RWPE1 (cell line): Measurements from ENCODE around the gene PRIMPOL.
"Not testable (repeated sequence)": the region's sequence is repeated elsewhere in the genome, so short reads cannot be mapped to it uniquely, and the experiment has no call there.

Experiments used
- CTCF ChIA-PET: fragments of 350-600 bp; sonication (Branson Sonifier 250); formaldehyde crosslinking; extraction: SDS; loops from one replicate; lab custom pipeline; 2021; lab: Yijun Ruan, JAX
- POLR2A ChIA-PET: fragments of 400-600 bp; formaldehyde crosslinking; extraction: SDS; loops from one replicate; lab custom pipeline; 2020; ENCODE audit warnings: antibody characterized with exemption; ENCODE audit not compliant: low non-redundant PET; lab: Yijun Ruan, JAX
- DNase-seq: peaks from one replicate; pipeline ENCODE4 v3.0.0; 2012; ENCODE audit warnings: low spot score
- H3K27ac ChIP-seq: fragments of 450-650 bp; 2 replicates; pipeline ENCODE4 v1.5.1; 2017
- TF ChIP-seq, protein P1 (sequence below): fragments of 450-650 bp; conservative IDR thresholded peaks from 2 replicates; pipeline ENCODE4 v1.5.1; 2017; ENCODE audit warnings: low read depth, mild to moderate bottlenecking

The PRIMPOL gene

GRCh38 chr4:184729946-184730345, 80.4 kb downstream of the PRIMPOL start:
- DNase-seq: no peak
- POLR2A ChIA-PET: no interaction called here
- TF ChIP-seq, protein P1, sequence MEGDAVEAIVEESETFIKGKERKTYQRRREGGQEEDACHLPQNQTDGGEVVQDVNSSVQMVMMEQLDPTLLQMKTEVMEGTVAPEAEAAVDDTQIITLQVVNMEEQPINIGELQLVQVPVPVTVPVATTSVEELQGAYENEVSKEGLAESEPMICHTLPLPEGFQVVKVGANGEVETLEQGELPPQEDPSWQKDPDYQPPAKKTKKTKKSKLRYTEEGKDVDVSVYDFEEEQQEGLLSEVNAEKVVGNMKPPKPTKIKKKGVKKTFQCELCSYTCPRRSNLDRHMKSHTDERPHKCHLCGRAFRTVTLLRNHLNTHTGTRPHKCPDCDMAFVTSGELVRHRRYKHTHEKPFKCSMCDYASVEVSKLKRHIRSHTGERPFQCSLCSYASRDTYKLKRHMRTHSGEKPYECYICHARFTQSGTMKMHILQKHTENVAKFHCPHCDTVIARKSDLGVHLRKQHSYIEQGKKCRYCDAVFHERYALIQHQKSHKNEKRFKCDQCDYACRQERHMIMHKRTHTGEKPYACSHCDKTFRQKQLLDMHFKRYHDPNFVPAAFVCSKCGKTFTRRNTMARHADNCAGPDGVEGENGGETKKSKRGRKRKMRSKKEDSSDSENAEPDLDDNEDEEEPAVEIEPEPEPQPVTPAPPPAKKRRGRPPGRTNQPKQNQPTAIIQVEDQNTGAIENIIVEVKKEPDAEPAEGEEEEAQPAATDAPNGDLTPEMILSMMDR: no peak
- CTCF ChIA-PET: interaction anchor here (0.7 kb wide), 1 partner anchor 76 kb away, joined by 3 read pairs; no protein-coding TSS in a partner anchor
- H3K27ac ChIP-seq: no peak overlapping the region

- TF ChIP-seq, protein P1: no peak
- no peak for DNase-seq
- ChIA-PET POLR2A (no interaction called here), CTCF (no interaction called here)
- no peak overlapping the region for H3K27ac ChIP-seq
These were observed 81.5 kb downstream of the PRIMPOL start for GRCh38 chr4:184731056-184731455.

- H3K27ac ChIP-seq: peak overlapping the region; percentile 95
- ChIA-PET POLR2A (no interaction called here), CTCF (no interaction called here)
- TF ChIP-seq, protein P1: no peak
- peak; percentile 74 for DNase-seq
These were observed 82.6 kb downstream of the PRIMPOL start for GRCh38 chr4:184732126-184732525.

DNA sequence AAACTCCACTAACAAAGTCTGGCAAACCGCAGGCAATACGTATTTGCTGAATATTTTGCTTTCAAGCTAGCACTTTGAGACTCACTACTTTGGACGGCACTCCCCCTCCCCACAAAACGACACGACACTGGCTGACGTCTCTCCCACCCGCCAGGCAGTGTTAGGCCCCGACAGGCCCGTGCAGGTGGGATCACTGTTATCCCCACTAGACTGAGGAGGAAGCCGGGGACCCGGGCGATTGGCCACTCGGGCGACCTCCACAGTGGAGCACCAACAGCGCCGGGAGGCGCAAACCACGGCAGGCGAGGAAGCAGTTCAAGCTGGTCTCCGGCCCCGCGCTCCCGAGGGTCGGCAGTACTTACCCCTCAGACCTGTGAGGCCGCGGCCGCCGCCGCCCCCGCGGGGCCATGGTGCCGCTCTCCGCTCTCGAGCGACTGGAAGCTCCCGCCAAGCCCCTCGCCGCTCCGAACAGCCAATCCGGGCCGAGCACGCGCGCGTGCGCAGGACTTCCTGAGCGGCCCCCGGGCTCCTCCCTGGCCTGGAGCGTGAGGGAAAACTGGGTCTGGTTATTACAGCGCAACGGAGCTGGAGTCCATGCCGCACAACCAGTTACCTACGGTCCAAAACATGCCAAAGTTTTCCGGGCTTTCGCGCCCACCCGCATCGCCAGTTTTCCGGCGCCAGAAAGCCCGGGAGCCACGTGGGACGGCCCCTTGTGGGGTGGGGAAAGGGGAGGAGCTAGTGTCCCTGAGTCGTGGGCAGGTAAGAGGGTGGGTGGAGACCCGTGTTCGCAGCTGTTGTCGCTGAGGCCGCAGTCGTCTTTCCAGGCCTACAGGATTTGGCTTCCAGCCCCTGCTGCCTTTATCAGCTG, 84.4 kb downstream of the PRIMPOL start, which contains the start of gene CENPU:
Gene CENPU, minus strand, starts transcription at position 443 of the 871 bp plus-strand sequence. Its CDS starts 34 bp downstream, at position 409.
- ChIA-PET POLR2A (interaction anchor here (0.5 to 1.0 kb wide), 3 partner anchors 80 to 399 kb away, joined by 3 to 5 read pairs (median 3); no protein-coding TSS in a partner anchor), CTCF (interaction anchor here (0.5 to 1.9 kb wide), 2 partner anchors 11 to 312 kb away, joined by 3 to 6 read pairs; no protein-coding TSS in a partner anchor)
- peak within 1 kb of the TSS; percentile 95 for H3K27ac ChIP-seq
- TF ChIP-seq, protein P1: no peak
- peak; percentile 99 for DNase-seq

DNA sequence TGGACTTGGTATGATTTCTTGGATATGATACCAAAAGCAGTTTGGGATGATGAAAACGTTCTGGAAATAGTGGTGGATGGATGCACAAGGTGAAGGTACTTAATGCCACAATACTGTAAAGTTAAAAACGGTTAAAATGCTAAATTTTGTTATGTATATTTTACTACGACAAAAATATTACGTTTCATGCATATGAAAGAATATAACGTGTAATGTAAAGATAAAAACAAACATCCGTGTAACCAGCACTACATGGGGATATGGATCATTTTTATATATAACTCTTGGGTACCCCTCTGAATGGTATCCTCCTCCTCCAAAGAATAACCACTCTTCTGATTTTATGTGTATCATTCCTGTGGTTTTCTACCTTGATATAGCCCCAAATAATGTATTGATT, 85.2 kb downstream of the PRIMPOL start:
- CTCF ChIA-PET: no interaction called here
- H3K27ac ChIP-seq: peak overlapping the region; percentile 95

DNA sequence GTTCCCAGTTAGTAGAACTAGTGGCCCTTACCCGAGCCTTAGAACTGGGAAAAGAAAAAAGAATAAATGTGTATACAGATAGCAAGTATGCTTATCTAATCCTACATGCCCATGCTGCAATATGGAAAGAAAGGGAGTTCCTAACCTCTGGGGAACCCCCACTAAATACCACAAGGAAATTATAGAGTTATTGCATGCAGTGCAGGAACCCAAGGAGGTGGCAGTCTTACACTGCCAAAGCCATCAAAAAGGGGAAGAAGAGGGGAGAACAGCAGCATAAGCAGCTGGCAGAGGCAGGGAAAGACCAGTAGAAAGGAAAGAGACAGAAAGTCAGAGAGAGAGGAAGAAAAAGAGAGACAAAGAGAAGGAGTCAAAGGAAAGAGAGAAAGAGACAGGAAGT, 90.0 kb downstream of the PRIMPOL start:
- H3K27ac ChIP-seq, DNase-seq, CTCF ChIA-PET, POLR2A ChIA-PET: not testable (repeated sequence)

More for the DNA sequence above, 85.2 kb downstream of the PRIMPOL start:
- POLR2A ChIA-PET: no interaction called here
- TF ChIP-seq, protein P1: no peak
- DNase-seq: no peak

GRCh38 chr4:184740980-184741391, 91.4 kb downstream of the PRIMPOL start:
- DNase-seq: no peak
- CTCF ChIA-PET: no interaction called here
- no peak overlapping the region for H3K27ac ChIP-seq
- POLR2A ChIA-PET: no interaction called here
- TF ChIP-seq, protein P1: no peak

DNA sequence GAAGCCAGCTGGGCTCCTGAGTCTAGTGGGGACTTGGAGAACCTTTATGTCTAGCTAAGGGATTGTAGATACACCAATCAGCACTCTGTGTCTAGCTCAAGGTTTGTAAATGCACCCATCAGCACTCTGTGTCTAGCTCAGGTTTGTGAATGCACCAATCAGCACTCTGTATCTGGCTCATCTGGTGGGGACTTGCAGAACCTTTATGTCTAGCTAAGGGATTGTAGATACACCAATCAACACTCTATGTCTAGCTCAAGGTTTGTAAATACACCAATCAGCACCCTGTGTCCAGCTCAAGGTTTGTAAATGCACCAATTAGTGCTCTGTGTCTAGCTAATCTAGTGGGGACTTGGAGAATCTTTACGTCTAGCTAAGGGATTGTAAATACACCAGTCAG, 92.1 kb downstream of the PRIMPOL start:
- POLR2A ChIA-PET: interaction anchor here (0.6 kb wide), 1 partner anchor 9 kb away, joined by 7 read pairs; no protein-coding TSS in a partner anchor
- CTCF ChIA-PET: not testable (repeated sequence)

More for the DNA sequence above, 92.1 kb downstream of the PRIMPOL start:
- not testable (repeated sequence) for DNase-seq, H3K27ac ChIP-seq
